Lower leg skin (tissue), 3 donors: ENCODE results near the gene HOXC6.

Experiments
- POLR2A ChIP-seq, 2 donors: fragments of 450-650 bp; IDR thresholded peaks; one replicate each; pipeline ENCODE4 v1.6.1; 2016 to 2017; ENCODE audit warnings: antibody characterized with exemption in 2 of 2, mild to moderate bottlenecking in 1 of 2, moderate library complexity in 1 of 2
- TF ChIP-seq, protein P1 (sequence below), 3 donors: fragments of 450-650 bp; IDR thresholded peaks; one replicate each; pipeline ENCODE4 v1.5.1; 2016; ENCODE audit warnings: antibody characterized with exemption in 3 of 3, mild to moderate bottlenecking in 3 of 3, moderate library complexity in 2 of 3

GRCh38 chr12:53985692-53985993 is 42.6 kb upstream of the HOXC6 start:
- TF ChIP-seq, protein P1, sequence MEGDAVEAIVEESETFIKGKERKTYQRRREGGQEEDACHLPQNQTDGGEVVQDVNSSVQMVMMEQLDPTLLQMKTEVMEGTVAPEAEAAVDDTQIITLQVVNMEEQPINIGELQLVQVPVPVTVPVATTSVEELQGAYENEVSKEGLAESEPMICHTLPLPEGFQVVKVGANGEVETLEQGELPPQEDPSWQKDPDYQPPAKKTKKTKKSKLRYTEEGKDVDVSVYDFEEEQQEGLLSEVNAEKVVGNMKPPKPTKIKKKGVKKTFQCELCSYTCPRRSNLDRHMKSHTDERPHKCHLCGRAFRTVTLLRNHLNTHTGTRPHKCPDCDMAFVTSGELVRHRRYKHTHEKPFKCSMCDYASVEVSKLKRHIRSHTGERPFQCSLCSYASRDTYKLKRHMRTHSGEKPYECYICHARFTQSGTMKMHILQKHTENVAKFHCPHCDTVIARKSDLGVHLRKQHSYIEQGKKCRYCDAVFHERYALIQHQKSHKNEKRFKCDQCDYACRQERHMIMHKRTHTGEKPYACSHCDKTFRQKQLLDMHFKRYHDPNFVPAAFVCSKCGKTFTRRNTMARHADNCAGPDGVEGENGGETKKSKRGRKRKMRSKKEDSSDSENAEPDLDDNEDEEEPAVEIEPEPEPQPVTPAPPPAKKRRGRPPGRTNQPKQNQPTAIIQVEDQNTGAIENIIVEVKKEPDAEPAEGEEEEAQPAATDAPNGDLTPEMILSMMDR (IDR thresholded peaks at IDR 0.05), result no peak
- TF ChIP-seq POLR2A (IDR thresholded peaks at IDR 0.05), result no peak
